Measurements from ENCODE around the gene EPHB3.

DNA sequence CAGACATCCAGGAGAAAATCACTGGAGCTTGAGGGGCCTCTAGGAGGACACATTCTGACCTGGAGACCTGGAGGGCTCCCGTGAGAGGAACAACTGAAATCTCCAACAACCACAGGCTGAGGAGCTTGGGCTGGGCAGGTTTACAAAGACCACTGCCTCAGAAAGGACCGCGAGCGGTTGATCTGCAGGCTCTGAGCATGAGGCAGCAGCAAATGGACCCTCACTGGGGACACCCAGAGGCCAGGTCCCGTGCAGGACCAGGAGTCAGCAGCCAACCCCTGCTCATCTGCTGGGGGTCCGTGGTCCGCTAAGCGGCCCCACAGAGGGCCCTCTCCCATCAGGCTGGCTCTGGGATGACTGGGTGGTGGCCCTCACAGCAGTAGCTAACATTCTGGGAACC lies 10.5 kb upstream of the EPHB3 start:
- TF ChIP-seq, protein P1, sequence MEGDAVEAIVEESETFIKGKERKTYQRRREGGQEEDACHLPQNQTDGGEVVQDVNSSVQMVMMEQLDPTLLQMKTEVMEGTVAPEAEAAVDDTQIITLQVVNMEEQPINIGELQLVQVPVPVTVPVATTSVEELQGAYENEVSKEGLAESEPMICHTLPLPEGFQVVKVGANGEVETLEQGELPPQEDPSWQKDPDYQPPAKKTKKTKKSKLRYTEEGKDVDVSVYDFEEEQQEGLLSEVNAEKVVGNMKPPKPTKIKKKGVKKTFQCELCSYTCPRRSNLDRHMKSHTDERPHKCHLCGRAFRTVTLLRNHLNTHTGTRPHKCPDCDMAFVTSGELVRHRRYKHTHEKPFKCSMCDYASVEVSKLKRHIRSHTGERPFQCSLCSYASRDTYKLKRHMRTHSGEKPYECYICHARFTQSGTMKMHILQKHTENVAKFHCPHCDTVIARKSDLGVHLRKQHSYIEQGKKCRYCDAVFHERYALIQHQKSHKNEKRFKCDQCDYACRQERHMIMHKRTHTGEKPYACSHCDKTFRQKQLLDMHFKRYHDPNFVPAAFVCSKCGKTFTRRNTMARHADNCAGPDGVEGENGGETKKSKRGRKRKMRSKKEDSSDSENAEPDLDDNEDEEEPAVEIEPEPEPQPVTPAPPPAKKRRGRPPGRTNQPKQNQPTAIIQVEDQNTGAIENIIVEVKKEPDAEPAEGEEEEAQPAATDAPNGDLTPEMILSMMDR (IDR thresholded peaks at IDR 0.05), result no peak
- TF ChIP-seq POLR2A (IDR thresholded peaks at IDR 0.05), result no peak
